BJ (cell line): ENCODE measurements around the gene BAZ1A. TPM values are rescaled to one million over a fixed set of nuclear protein-coding genes. Genes with fewer than 3 reads are reported as not detected.

ENCODE experiments used
- CTCF ChIA-PET: fragments of 350-600 bp; formaldehyde crosslinking; extraction: SDS; loops from one replicate; lab custom pipeline; 2021; ENCODE audit warnings: antibody characterized with exemption, inconsistent platforms; lab: Yijun Ruan, JAX
- POLR2A ChIA-PET: fragments of 300-600 bp; sonication (Branson Sonifier 250); formaldehyde crosslinking; extraction: SDS; loops from one replicate; lab custom pipeline; 2021; ENCODE audit warnings: antibody characterized with exemption; lab: Charles Lee
- DNase-seq: peaks from one replicate; pipeline ENCODE4 v3.0.0-alpha.2; 2011; ENCODE audit warnings: low read depth
- H3K27me3 ChIP-seq: 2 replicates; pipeline ENCODE4 v1.6.0; 2011; ENCODE audit warnings: low read length; ENCODE audit not compliant: control insufficient read depth, insufficient read depth
- H3K36me3 ChIP-seq: 2 replicates; pipeline ENCODE4 v1.5.1; 2011; ENCODE audit warnings: low read length; ENCODE audit not compliant: control insufficient read depth, insufficient read depth
- H3K4me3 ChIP-seq: 2 replicates; pipeline ENCODE4 v1.5.1; 2011; ENCODE audit warnings: low read depth, mild to moderate bottlenecking, control low read depth, low read length
- CTCF ChIP-seq: IDR thresholded peaks from 2 replicates; pipeline ENCODE4 v1.5.1; 2011; ENCODE audit warnings: low read depth, mild to moderate bottlenecking, control low read depth, inconsistent platforms, low read length, moderate library complexity; ENCODE audit not compliant: insufficient read depth
- polyA plus RNA-seq: library from polyadenylated mRNA; depleted of rRNA; stranded (reverse); fragments of >200 nt; gene quantifications from 2 replicates; pipeline ENCODE4 v1.2.3, GENCODE V29; 2011

BAZ1A gene
- polyA plus RNA-seq, 1 experiment = 8.9 TPM

DNA sequence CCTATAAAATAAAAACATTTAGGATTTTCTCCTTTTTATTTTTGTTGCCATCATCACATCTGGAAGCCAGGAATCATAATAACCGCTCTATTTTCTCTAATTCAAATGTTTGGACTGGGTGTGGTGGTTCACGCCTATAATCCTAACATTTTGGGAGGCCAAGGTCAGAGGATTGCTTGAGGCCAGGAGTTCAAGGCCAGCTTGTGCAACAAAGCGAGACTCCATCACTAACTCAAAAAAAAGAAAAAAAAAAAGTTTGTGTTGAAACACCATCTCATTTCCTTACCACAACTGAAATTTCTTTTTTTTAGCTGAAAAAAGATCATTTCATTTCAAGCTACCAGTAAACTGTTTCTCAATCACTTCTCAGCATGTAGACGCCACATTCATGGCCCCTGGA lies 8.8 kb upstream of the BAZ1A start:
- CTCF ChIA-PET = no interaction called here
- no peak for DNase-seq
- no peak for TF ChIP-seq CTCF
- Histone ChIP-seq H3K36me3 (no peaks in the 10 kb centered on the region), H3K4me3 (no peak overlapping the region), H3K27me3 (no peaks in the 10 kb centered on the region)
- POLR2A ChIA-PET = no interaction called here

GRCh38 chr14:34874386-34875030 lies 652 bp downstream of the BAZ1A start:
- POLR2A ChIA-PET = interaction anchor here (0.6 to 0.7 kb wide), 4 partner anchors 124 to 175 kb away, joined by 3 to 6 read pairs (median 4); no protein-coding TSS in a partner anchor

GRCh38 chr14:34873589-34874385 lies 1.4 kb downstream of the BAZ1A start:
- Histone ChIP-seq H3K4me3 (peak overlapping the region; percentile 90), H3K36me3 (no peaks in the 10 kb centered on the region; the same call in 1 of the 2 replicates), H3K27me3 (no peaks in the 10 kb centered on the region)
- DNase-seq = no peak
- TF ChIP-seq CTCF = no peak
- POLR2A ChIA-PET = no interaction called here
- CTCF ChIA-PET = interaction anchor here (0.5 to 1.1 kb wide), 3 partner anchors 17 to 201 kb away, joined by 3 read pairs; no protein-coding TSS in a partner anchor

More at GRCh38 chr14:34874386-34875030, 652 bp downstream of the BAZ1A start:
- H3K4me3 ChIP-seq = peak overlapping the region; percentile 90
- CTCF ChIA-PET = interaction anchor here (1.1 to 1.2 kb wide), 2 partner anchors 16 to 202 kb away, joined by 3 read pairs; no protein-coding TSS in a partner anchor
- peak; percentile 12; the same call in 1 of the 2 replicates for TF ChIP-seq CTCF
- H3K36me3 ChIP-seq = no peaks in the 10 kb centered on the region; the same call in 1 of the 2 replicates
- DNase-seq = no peak
- H3K27me3 ChIP-seq = no peaks in the 10 kb centered on the region

GRCh38 chr14:34872822-34873588 lies 2.2 kb downstream of the BAZ1A start:
- POLR2A ChIA-PET = no interaction called here
- H3K27me3 ChIP-seq = no peaks in the 10 kb centered on the region
- TF ChIP-seq CTCF = no peak
- CTCF ChIA-PET = interaction anchor here (0.5 to 0.8 kb wide), 3 partner anchors 24 to 200 kb away, joined by 3 read pairs; no protein-coding TSS in a partner anchor
- H3K36me3 ChIP-seq = no peaks in the 10 kb centered on the region; the same call in 1 of the 2 replicates
- no peak for DNase-seq
- H3K4me3 ChIP-seq = peak overlapping the region; percentile 90
